HL-60 (cell line): ENCODE data around the gene FAM78A.

Source experiments
- DNase-seq, 2 experiments: peaks; one replicate each; pipeline ENCODE4 v3.0.0-alpha.2; 2010 to 2020; ENCODE audit warnings: low read depth in 1 of 2, low spot score in 1 of 2
- H3K27ac ChIP-seq: fragments of 250-450 bp; sonication (Bioruptor Pico); replicated peaks from 2 replicates; pipeline ENCODE4 v1.5.1; 2020; ENCODE audit warnings: mild to moderate bottlenecking, moderate library complexity
- H3K27me3 ChIP-seq: fragments of 250-450 bp; sonication (Bioruptor Pico); 2 replicates; pipeline ENCODE4 v1.5.1; 2021; ENCODE audit warnings: mild to moderate bottlenecking, moderate library complexity; ENCODE audit not compliant: insufficient read depth, poor library complexity, severe bottlenecking
- H3K4me3 ChIP-seq: replicated peaks from 2 replicates; pipeline ENCODE4 v1.5.1; 2011; ENCODE audit warnings: mild to moderate bottlenecking, control low read depth, low read length; ENCODE audit not compliant: insufficient read depth
- CTCF ChIP-seq: IDR thresholded peaks from one replicate; pipeline ENCODE4 v1.5.1; 2011; ENCODE audit warnings: low read length, control low read depth, inconsistent platforms; ENCODE audit not compliant: insufficient read depth
- GABPA ChIP-seq: IDR thresholded peaks from 2 replicates; pipeline ENCODE4 v1.6.1; 2012; ENCODE audit warnings: low read depth
- POLR2AphosphoS5 ChIP-seq: IDR thresholded peaks from 2 replicates; pipeline ENCODE4 v1.6.1; 2012; ENCODE audit warnings: low read depth
- SPI1 ChIP-seq: IDR thresholded peaks from 2 replicates; pipeline ENCODE4 v1.6.1; 2012; ENCODE audit warnings: low read depth, mild to moderate bottlenecking, borderline replicate concordance
- TF ChIP-seq, protein P1 (sequence below): IDR thresholded peaks from 2 replicates; pipeline ENCODE4 v1.6.1; 2012; ENCODE audit warnings: low read depth; ENCODE audit not compliant: insufficient replicate concordance

The FAM78A gene

GRCh38 chr9:131299346-131299960, 23.1 kb upstream of the FAM78A start:
- no peak overlapping the region for H3K4me3 ChIP-seq
- H3K27me3 ChIP-seq, result no peaks in the 10 kb centered on the region
- no peak overlapping the region for H3K27ac ChIP-seq
- TF ChIP-seq POLR2AphosphoS5, result no peak
- TF ChIP-seq CTCF, result no peak
- TF ChIP-seq GABPA, result no peak
- TF ChIP-seq, protein P1, sequence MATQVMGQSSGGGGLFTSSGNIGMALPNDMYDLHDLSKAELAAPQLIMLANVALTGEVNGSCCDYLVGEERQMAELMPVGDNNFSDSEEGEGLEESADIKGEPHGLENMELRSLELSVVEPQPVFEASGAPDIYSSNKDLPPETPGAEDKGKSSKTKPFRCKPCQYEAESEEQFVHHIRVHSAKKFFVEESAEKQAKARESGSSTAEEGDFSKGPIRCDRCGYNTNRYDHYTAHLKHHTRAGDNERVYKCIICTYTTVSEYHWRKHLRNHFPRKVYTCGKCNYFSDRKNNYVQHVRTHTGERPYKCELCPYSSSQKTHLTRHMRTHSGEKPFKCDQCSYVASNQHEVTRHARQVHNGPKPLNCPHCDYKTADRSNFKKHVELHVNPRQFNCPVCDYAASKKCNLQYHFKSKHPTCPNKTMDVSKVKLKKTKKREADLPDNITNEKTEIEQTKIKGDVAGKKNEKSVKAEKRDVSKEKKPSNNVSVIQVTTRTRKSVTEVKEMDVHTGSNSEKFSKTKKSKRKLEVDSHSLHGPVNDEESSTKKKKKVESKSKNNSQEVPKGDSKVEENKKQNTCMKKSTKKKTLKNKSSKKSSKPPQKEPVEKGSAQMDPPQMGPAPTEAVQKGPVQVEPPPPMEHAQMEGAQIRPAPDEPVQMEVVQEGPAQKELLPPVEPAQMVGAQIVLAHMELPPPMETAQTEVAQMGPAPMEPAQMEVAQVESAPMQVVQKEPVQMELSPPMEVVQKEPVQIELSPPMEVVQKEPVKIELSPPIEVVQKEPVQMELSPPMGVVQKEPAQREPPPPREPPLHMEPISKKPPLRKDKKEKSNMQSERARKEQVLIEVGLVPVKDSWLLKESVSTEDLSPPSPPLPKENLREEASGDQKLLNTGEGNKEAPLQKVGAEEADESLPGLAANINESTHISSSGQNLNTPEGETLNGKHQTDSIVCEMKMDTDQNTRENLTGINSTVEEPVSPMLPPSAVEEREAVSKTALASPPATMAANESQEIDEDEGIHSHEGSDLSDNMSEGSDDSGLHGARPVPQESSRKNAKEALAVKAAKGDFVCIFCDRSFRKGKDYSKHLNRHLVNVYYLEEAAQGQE, result no peak
- TF ChIP-seq SPI1, result no peak
- DNase-seq, result no peak

DNA sequence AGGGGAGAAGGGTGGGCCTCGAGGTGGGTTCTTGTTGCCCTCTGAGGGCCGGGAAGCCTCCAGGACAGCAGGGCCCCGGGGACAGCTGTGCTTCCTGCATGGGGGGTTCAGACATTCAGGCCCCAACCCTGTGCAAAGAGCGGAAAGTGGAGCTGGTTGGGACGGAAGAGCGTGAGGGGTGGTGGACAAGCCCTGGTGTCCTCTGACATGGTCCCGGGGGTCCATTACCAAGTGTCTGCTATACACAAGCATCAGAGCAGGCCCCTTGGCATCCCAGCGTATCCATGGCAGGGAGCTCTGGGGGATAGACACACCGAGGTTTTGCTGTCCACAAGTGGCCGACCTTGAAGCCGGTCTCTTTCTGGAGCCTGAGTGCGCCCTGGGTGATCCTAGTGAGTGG, 22.5 kb upstream of the FAM78A start:
- Histone ChIP-seq H3K27ac (no peak overlapping the region), H3K4me3 (no peak overlapping the region), H3K27me3 (no peaks in the 10 kb centered on the region)
- no peak for DNase-seq
- TF ChIP-seq, protein P1, result no peak
- no peak for TF ChIP-seq POLR2AphosphoS5
- TF ChIP-seq SPI1, result no peak
- no peak for TF ChIP-seq CTCF
- no peak for TF ChIP-seq GABPA

DNA sequence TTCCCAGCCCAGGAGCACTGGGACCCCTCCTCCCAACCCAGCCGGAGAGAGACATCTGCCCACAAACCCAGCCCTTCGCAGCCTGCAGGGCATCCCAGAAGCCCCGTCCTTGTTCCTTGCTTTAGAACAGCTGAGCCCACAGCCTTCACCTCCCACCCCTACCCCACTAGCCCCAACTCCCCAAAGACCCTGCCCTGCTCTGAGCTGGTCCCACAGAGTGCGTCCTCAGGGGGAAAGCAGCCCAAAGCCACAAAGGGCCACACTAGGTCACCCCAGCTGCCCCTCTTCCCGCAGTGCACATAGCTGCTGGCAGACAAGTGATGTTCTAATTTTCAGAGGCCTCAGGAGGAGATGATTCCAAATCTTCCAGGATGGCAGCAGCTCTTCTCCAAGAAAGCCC, 22.0 kb upstream of the FAM78A start:
- H3K4me3 ChIP-seq, result no peak overlapping the region
- H3K27me3 ChIP-seq, result no peaks in the 10 kb centered on the region
- H3K27ac ChIP-seq, result no peak overlapping the region
- TF ChIP-seq POLR2AphosphoS5, result no peak
- TF ChIP-seq, protein P1, result no peak
- TF ChIP-seq GABPA, result no peak
- DNase-seq, result no peak
